ENCODE measurements around the gene JAKMIP3. TPM values are rescaled to one million over a fixed set of nuclear protein-coding genes. Genes with fewer than 3 reads are reported as not detected.

Gene JAKMIP3
- total RNA-seq, 1 donor from 2014 or later, result 0.17 TPM

DNA sequence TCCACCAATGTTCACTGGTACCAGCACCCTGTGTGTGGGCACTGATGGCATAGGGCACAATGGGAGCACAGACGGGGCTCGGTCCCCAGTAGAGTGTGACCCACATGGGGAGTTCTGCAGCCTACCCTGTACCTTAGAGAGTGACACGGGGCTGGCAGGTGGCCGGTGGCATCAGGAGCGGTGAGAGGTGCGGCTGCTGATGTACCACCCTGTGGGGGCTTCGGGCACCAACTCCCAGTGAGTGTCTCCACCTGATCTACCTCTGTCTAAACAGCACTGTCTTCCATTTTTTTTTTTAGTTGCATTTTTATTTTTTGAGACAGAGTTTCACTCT is 4.1 kb downstream of the JAKMIP3 start:
- H3K27ac Mint-ChIP-seq, result no peak overlapping the region
- H3K27me3 Mint-ChIP-seq, result peaks cover 32% of the 10 kb centered on the region
- DNase-seq (ENCODE audit: low spot score, unreplicated experiment), result no peak
- TF ChIP-seq, protein P1, sequence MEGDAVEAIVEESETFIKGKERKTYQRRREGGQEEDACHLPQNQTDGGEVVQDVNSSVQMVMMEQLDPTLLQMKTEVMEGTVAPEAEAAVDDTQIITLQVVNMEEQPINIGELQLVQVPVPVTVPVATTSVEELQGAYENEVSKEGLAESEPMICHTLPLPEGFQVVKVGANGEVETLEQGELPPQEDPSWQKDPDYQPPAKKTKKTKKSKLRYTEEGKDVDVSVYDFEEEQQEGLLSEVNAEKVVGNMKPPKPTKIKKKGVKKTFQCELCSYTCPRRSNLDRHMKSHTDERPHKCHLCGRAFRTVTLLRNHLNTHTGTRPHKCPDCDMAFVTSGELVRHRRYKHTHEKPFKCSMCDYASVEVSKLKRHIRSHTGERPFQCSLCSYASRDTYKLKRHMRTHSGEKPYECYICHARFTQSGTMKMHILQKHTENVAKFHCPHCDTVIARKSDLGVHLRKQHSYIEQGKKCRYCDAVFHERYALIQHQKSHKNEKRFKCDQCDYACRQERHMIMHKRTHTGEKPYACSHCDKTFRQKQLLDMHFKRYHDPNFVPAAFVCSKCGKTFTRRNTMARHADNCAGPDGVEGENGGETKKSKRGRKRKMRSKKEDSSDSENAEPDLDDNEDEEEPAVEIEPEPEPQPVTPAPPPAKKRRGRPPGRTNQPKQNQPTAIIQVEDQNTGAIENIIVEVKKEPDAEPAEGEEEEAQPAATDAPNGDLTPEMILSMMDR (IDR thresholded peaks at IDR 0.05; ENCODE audit: unreplicated experiment), result no peak
- H3K9me3 Mint-ChIP-seq (ENCODE audit: low read depth), result peaks cover 9% of the 10 kb centered on the region
- H3K4me1 Mint-ChIP-seq (ENCODE audit: low read depth), result peaks cover 13% of the 10 kb centered on the region
- H3K4me3 Mint-ChIP-seq (ENCODE audit: low read depth), result no peak overlapping the region
- H3K36me3 Mint-ChIP-seq (ENCODE audit: insufficient read depth), result no peaks in the 10 kb centered on the region

DNA sequence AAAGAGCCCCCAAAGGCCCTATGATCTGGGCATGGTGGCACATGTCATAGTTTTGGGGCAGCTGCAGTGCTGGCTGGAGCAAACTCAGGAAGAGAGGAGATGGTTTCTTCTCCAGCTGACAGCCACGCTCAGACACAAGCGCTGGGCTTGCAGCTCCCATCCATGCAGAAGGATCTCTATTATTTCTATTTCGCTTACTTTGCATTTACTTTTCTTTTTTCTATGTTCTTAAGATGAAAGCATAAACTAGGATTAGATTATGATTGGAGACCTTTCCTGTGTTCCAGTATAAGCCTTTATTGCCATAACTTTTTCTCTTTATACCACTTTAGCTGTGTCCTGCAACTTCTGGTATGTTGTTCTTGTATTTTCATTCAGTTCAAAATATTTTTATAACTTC is 5.0 kb downstream of the JAKMIP3 start:
- Mint-ChIP-seq H3K9me3 (ENCODE audit: low read depth) (peaks cover 11% of the 10 kb centered on the region), H3K27ac (no peak overlapping the region)
- TF ChIP-seq, protein P1 (IDR thresholded peaks at IDR 0.05; ENCODE audit: unreplicated experiment), result no peak

DNA sequence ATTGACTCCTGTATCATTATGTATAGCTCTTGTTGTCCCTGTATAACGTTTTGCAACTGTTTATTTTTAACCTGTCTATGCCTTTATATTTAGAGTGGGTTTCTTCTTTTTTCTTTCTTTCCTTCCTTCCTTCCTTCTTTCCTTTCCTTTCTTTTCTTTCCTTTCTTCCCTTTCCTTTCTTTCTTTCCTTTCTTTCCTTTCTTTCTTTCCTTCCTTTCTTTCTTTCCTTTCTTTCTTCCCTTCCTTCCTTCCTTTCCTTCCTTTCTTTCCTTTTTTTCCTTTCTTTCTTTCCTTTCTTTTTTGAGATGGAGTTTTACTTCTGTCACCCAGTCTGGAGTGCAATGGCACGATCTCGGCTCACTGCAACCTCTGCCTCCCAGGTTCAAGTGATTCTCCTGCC is 5.9 kb downstream of the JAKMIP3 start:
- H3K4me3 Mint-ChIP-seq (ENCODE audit: low read depth), result no peak overlapping the region
- H3K27ac Mint-ChIP-seq, result no peak overlapping the region
- TF ChIP-seq, protein P1 (IDR thresholded peaks at IDR 0.05; ENCODE audit: unreplicated experiment), result no peak
- H3K36me3 Mint-ChIP-seq (ENCODE audit: insufficient read depth), result no peaks in the 10 kb centered on the region
- H3K4me1 Mint-ChIP-seq (ENCODE audit: low read depth), result peaks cover 5% of the 10 kb centered on the region
- no peak for DNase-seq (ENCODE audit: low spot score, unreplicated experiment)
- H3K27me3 Mint-ChIP-seq, result peaks cover 24% of the 10 kb centered on the region
- H3K9me3 Mint-ChIP-seq (ENCODE audit: low read depth), result peaks cover 11% of the 10 kb centered on the region

More for the DNA sequence above, 5.0 kb downstream of the JAKMIP3 start:
- no peaks in the 10 kb centered on the region for H3K36me3 Mint-ChIP-seq (ENCODE audit: insufficient read depth)
- no peak overlapping the region for H3K4me3 Mint-ChIP-seq (ENCODE audit: low read depth)
- DNase-seq (ENCODE audit: low spot score, unreplicated experiment), result no peak
- peaks cover 10% of the 10 kb centered on the region for H3K4me1 Mint-ChIP-seq (ENCODE audit: low read depth)
- H3K27me3 Mint-ChIP-seq, result peaks cover 30% of the 10 kb centered on the region

DNA sequence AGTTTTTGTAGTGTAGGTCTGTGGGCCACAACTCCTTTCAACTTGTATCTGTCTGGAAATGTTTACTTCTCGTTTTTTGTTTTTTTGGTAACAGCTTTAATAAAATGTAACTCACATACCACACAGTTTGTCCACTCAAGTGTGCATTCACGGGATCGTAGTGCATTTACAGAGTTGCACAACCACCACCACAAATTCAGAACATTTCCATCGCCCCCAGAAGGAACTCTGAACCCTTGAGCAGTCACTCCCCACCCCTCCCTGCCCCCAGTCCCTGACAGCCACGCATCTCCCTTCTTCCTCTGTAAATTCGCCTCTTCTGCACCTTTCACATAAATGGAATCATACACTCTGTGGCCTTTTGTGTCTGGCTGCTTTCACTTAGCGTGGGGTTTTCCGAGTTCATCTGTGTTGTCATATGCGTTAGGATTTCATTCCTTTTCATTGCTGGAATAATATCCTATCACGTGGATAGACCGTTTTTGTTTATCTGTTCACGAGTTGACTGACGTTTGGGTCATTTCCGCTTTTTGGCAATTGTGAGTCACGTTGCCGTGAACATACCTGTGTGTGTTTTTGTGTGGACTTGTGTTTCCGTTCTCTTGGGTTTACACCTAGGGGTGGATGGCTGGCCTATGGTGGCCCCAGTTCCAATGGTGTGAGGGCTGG is 10.3 kb downstream of the JAKMIP3 start:
- H3K36me3 Mint-ChIP-seq (ENCODE audit: insufficient read depth), result no peaks in the 10 kb centered on the region
- TF ChIP-seq, protein P1 (IDR thresholded peaks at IDR 0.05; ENCODE audit: unreplicated experiment), result no peak
- DNase-seq (ENCODE audit: low spot score, unreplicated experiment), result no peak

DNA sequence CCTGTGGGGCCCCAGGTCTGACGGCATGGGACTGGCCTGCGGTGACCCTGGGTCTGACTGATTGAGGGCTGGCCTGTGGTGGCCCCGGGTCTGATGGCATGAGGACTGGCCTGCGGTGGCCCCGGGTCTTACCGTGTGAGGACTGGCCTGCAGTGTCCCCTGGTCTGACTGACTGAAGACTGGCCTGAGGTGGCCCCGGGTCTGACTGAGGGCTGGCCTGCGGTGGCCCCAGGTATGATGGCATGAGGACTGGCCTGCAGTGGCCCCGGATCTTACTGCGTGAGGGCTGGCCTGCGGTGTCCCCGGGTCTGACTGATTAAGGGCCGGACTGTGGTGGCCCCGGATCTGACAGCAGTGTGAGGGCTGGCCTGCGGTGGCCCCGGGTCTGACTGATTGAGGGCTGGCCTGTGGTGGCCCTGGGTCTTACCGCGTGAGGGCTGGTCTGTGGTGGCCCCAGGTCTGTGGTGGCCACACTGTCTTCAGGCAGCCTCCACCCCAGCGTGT is 10.9 kb downstream of the JAKMIP3 start:
- TF ChIP-seq, protein P1 (IDR thresholded peaks at IDR 0.05; ENCODE audit: unreplicated experiment), result no peak

More for the DNA sequence above, 10.3 kb downstream of the JAKMIP3 start:
- H3K27ac Mint-ChIP-seq, result no peak overlapping the region
- peaks cover 11% of the 10 kb centered on the region for H3K9me3 Mint-ChIP-seq (ENCODE audit: low read depth)
- H3K4me3 Mint-ChIP-seq (ENCODE audit: low read depth), result no peak overlapping the region
- H3K27me3 Mint-ChIP-seq, result peaks cover 18% of the 10 kb centered on the region
- H3K4me1 Mint-ChIP-seq (ENCODE audit: low read depth), result no peaks in the 10 kb centered on the region

More for the DNA sequence above, 10.9 kb downstream of the JAKMIP3 start:
- H3K36me3 Mint-ChIP-seq (ENCODE audit: insufficient read depth), result no peaks in the 10 kb centered on the region
- H3K4me3 Mint-ChIP-seq (ENCODE audit: low read depth), result no peak overlapping the region
- DNase-seq (ENCODE audit: low spot score, unreplicated experiment), result no peak
- peaks cover 14% of the 10 kb centered on the region for H3K27me3 Mint-ChIP-seq
- peaks cover 11% of the 10 kb centered on the region for H3K9me3 Mint-ChIP-seq (ENCODE audit: low read depth)
- H3K4me1 Mint-ChIP-seq (ENCODE audit: low read depth), result no peaks in the 10 kb centered on the region
- H3K27ac Mint-ChIP-seq, result no peak overlapping the region

All from progenitor cell of endocrine pancreas (in vitro differentiated cells).